Astrocyte of the spinal cord (primary cell): ENCODE measurements around the gene ASTN2.

ENCODE experiments used
- DNase-seq: peaks from one replicate; pipeline ENCODE4 v3.0.0; 2011; ENCODE audit warnings: low read depth, low spot score
- H3K4me3 ChIP-seq: 2 replicates; pipeline ENCODE4 v1.5.1; 2011; ENCODE audit warnings: low read depth, mild to moderate bottlenecking, low read length, moderate library complexity
- in situ Hi-C: cut with HindIII; loops from 2 replicates; pipeline ENCODE4 v1.10.0; 2017; ENCODE audit warnings: low sequenced_read_pairs
- TF ChIP-seq, protein P1 (sequence below): IDR thresholded peaks from 2 replicates; pipeline ENCODE4 v1.5.1; 2012; ENCODE audit warnings: low read depth, mild to moderate bottlenecking, low read length, inconsistent platforms

Gene ASTN2

GRCh38 chr9:116668970-116669695 lies 745.7 kb downstream of the ASTN2 start:
- no peak for DNase-seq
- TF ChIP-seq, protein P1, sequence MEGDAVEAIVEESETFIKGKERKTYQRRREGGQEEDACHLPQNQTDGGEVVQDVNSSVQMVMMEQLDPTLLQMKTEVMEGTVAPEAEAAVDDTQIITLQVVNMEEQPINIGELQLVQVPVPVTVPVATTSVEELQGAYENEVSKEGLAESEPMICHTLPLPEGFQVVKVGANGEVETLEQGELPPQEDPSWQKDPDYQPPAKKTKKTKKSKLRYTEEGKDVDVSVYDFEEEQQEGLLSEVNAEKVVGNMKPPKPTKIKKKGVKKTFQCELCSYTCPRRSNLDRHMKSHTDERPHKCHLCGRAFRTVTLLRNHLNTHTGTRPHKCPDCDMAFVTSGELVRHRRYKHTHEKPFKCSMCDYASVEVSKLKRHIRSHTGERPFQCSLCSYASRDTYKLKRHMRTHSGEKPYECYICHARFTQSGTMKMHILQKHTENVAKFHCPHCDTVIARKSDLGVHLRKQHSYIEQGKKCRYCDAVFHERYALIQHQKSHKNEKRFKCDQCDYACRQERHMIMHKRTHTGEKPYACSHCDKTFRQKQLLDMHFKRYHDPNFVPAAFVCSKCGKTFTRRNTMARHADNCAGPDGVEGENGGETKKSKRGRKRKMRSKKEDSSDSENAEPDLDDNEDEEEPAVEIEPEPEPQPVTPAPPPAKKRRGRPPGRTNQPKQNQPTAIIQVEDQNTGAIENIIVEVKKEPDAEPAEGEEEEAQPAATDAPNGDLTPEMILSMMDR, result no peak
- in situ Hi-C loops, result no loop called here

GRCh38 chr9:116663581-116663980 lies 751.3 kb downstream of the ASTN2 start:
- no peak overlapping the region for H3K4me3 ChIP-seq
- no peak for DNase-seq
- TF ChIP-seq, protein P1, result no peak
- in situ Hi-C loops, result no loop called here

More at GRCh38 chr9:116668970-116669695, 745.7 kb downstream of the ASTN2 start:
- H3K4me3 ChIP-seq, result no peak overlapping the region

DNA sequence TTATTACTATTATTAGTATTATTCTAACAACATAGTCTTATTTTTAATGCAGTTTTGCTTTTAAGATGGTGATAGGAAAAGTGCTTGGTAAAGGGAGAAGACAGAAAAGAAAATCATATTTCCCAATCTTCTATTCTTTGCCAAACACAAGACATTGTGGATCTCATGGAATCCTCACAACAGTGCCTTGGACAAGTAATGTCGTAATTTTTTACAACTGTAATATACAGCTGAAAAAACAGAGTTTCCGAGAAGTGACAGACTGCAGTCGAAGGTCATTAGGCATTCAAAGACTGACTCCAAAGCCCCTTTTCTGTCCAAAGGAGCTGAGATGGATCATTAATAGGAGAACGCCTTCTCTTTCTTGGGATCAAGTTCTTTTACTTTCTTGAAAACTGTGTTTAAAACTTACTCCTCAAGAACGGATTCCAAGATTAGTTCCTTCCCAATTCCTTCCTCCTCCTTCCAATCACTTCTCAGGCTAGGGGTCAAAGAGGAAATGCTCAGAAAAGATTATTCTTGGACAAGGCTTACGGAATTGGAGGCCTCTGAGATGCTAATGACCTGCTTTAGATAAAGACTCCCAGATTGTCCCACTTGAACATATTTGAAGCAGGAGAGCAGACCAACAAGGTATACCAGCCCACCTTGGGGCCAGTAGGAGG lies 752.1 kb downstream of the ASTN2 start:
- in situ Hi-C loops, result no loop called here
- TF ChIP-seq, protein P1, result no peak

GRCh38 chr9:116661037-116661954 lies 753.6 kb downstream of the ASTN2 start:
- in situ Hi-C loops, result no loop called here
- TF ChIP-seq, protein P1, result peak; percentile 67
- peak; percentile 75 for DNase-seq
- no peak overlapping the region for H3K4me3 ChIP-seq

More for the DNA sequence above, 752.1 kb downstream of the ASTN2 start:
- no peak for DNase-seq
- H3K4me3 ChIP-seq, result no peak overlapping the region

- DNase-seq, result no peak
Observed at GRCh38 chr9:116658265-116658664, 756.6 kb downstream of the ASTN2 start.

DNA sequence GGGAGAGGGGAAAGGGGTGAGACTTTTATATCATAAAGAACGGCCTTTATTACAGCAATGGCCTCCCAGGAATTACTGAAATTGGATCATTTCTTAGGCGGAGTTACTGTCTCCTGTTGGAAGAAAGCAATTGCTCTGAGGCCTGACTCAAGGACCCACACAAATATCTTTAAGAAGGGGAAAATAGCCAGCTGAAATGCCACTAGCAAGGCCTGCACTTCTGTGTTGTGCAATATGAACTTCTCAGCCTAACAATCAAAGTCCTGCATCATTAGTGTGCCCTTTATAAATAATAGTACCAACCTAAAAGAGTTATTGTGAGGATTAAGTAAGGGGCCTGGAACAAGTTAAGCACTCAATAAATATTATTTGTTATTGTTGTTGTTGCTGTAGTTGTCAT lies 757.9 kb downstream of the ASTN2 start:
- TF ChIP-seq, protein P1, result no peak
- in situ Hi-C loops, result no loop called here
- H3K4me3 ChIP-seq, result no peak overlapping the region
- no peak for DNase-seq

More at GRCh38 chr9:116658265-116658664, 756.6 kb downstream of the ASTN2 start:
- in situ Hi-C loops, result no loop called here
- TF ChIP-seq, protein P1, result no peak
- H3K4me3 ChIP-seq, result no peak overlapping the region
